ENCODE measurements around the gene HNMT. TPM values are rescaled to one million over a fixed set of nuclear protein-coding genes. Genes with fewer than 3 reads are reported as not detected.

Gene HNMT
- total and polyA plus RNA-seq, 2 of the 8 experiments (the other 6 are each of a cell fraction or from before 2014, with no cell fraction given) = 1.6 to 3.6 TPM

DNA sequence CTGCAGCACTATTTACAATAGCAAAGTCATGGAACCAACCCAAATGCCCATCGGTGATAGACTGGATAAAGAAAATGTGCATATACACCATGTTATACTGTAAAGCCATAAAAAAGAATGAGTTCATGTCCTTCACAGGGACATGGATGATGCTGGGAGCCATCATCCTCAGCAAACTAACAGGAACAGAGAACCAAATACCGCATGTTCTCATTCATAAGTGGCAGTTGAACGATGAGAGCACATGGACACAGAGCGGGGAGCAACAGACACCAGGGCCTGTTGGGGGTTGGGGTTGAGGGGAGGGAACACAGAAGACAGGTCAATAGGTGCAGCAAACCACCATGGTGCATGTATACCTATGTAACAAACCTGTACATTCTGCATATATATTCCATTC lies 33.5 kb downstream of the HNMT start (continued):
- no peak for TF ChIP-seq TAF7 (optimal IDR thresholded peaks at IDR 0.05; ENCODE audit: borderline replicate concordance, low read depth, low read length)
- no peak for TF ChIP-seq GABPA (IDR thresholded peaks at IDR 0.05; ENCODE audit: borderline replicate concordance, insufficient read depth, low read length)
- TF ChIP-seq SRF (IDR thresholded peaks at IDR 0.05; ENCODE audit: low read depth, low read length) = no peak
- no peak for TF ChIP-seq JUN (IDR thresholded peaks at IDR 0.05; ENCODE audit: low read depth, low read length)
